Measurements from ENCODE around the gene RNF181. TPM values are rescaled to one million over a fixed set of nuclear protein-coding genes. Genes with fewer than 3 reads are reported as not detected.

RNF181 gene
- total and polyA plus RNA-seq, 2 of the 13 experiments (the other 11 are each of a cell fraction or from before 2014, with no cell fraction given) = 224 to 578 TPM

- TF ChIP-seq MNT (IDR thresholded peaks at IDR 0.05) (no peak), E2F2 (CRISPR knock-in tag; IDR thresholded peaks at IDR 0.05; ENCODE audit: borderline replicate concordance) (no peak), POGZ (CRISPR knock-in tag; IDR thresholded peaks at IDR 0.05) (peak; percentile 58), ZNF713 (CRISPR knock-in tag; IDR thresholded peaks at IDR 0.05) (no peak), ARNT (IDR thresholded peaks at IDR 0.05) (no peak), HNF1B (CRISPR knock-in tag; IDR thresholded peaks at IDR 0.05) (no peak), PRPF4 (IDR thresholded peaks at IDR 0.05; ENCODE audit: low read depth, low read length, poor library complexity, severe bottlenecking) (no peak), CERS6 (CRISPR knock-in tag; IDR thresholded peaks at IDR 0.05) (no peak), TGIF2 (CRISPR knock-in tag; IDR thresholded peaks at IDR 0.05) (no peak), ZBTB3 (CRISPR knock-in tag; IDR thresholded peaks at IDR 0.05; ENCODE audit: borderline replicate concordance, low read depth) (no peak), ZMYM4 (CRISPR knock-in tag; IDR thresholded peaks at IDR 0.05) (peak; percentile 66), NFRKB (IDR thresholded peaks at IDR 0.05) (no peak), CREB3 (CRISPR knock-in tag; IDR thresholded peaks at IDR 0.05) (no peak), ZNF432 (CRISPR knock-in tag; IDR thresholded peaks at IDR 0.05; ENCODE audit: borderline replicate concordance) (no peak), FOXA1 (IDR thresholded peaks at IDR 0.05) (no peak), FOXA1 (CRISPR knock-in tag; IDR thresholded peaks at IDR 0.05) (peak; percentile 35; the same call in 1 of the 2 replicates), SOX13 (IDR thresholded peaks at IDR 0.05) (no peak), SOX13 (CRISPR knock-in tag; conservative IDR thresholded peaks at IDR 0.05 in 1 of 2, IDR thresholded peaks at IDR 0.05 in 1 of 2) (peak in 1 of 2 experiments; percentile 56; a peak in 1 of 4 replicates), ZNF768 (CRISPR knock-in tag; IDR thresholded peaks at IDR 0.05) (no peak), STAG1 (CRISPR knock-in tag; IDR thresholded peaks at IDR 0.05) (no peak), BATF2 (CRISPR knock-in tag; IDR thresholded peaks at IDR 0.05) (no peak), PRMT3 (CRISPR knock-in tag; IDR thresholded peaks at IDR 0.05; ENCODE audit: borderline replicate concordance, low read depth) (no peak), SYNCRIP (IDR thresholded peaks at IDR 0.05; ENCODE audit: insufficient read depth, low read depth, low read length) (no peak), IKZF4 (CRISPR knock-in tag; IDR thresholded peaks at IDR 0.05; ENCODE audit: borderline replicate concordance, low read depth, not compliant biosample characterization) (no peak), JDP2 (CRISPR knock-in tag; IDR thresholded peaks at IDR 0.05; ENCODE audit: borderline replicate concordance) (no peak)
Measured at GRCh38 chr2:85558160-85558559, 37.4 kb upstream of the RNF181 start (continued).
